HepG2 (cell line): ENCODE measurements around the gene ZFYVE26. TPM values are rescaled to one million over a fixed set of nuclear protein-coding genes. Genes with fewer than 3 reads are reported as not detected.

Experiments
- ATAC-seq: fragments of 200-7000 bp; cut with Tn5 transposase; 3 replicates; pipeline ENCODE4 v1.9.1; 2020; ENCODE audit warnings: mild to moderate bottlenecking, moderate library complexity
- BruUV-seq: library from RNA; stranded (reverse); fragments of 400-500 nt; replicated peaks from 2 replicates; lab custom pipeline; 2021; lab: Mats Ljungman, UMichigan
- CTCF ChIA-PET: fragments of 300-600 bp; formaldehyde crosslinking; extraction: SDS; loops from one replicate; lab custom pipeline; 2021; ENCODE audit warnings: low total read pairs, inconsistent platforms, low intra/inter-chr PET ratio; lab: Yijun Ruan, JAX
- POLR2A ChIA-PET: fragments of 350-600 bp; sonication (Branson Sonifier 250); formaldehyde crosslinking; loops from one replicate; lab custom pipeline; 2020; ENCODE audit warnings: antibody characterized with exemption, inconsistent platforms; lab: Yijun Ruan, JAX
- DNase-seq: peaks from one replicate; pipeline ENCODE4 v3.0.0-alpha.2; 2015; ENCODE audit warnings: low spot score
- FAIRE-seq: peaks from 3 replicates; lab custom pipeline; 2011; peaks lifted over from hg19 to GRCh38; lab: Jason Lieb, UNC
- H2AFZ ChIP-seq: one replicate; pipeline ENCODE4 v1.6.1; 2011; ENCODE audit warnings: low read length, inconsistent platforms
- H3K27ac ChIP-seq: fragments of 300-600 bp; 3 replicates; pipeline ENCODE4 v1.8.0; 2011; ENCODE audit warnings: mixed run types, mild to moderate bottlenecking, mixed read lengths, low read length, inconsistent platforms; ENCODE audit not compliant: insufficient read depth; ENCODE audit errors: extremely low read length
- H3K27me3 ChIP-seq, 2 experiments: fragments of 200-600 bp in 1 of 2; 2 replicates in 1 of 2; 3 replicates in 1 of 2; pipeline versions ENCODE4 v1.6.0 to v1.8.0; 2011; ENCODE audit warnings: low read length in 2 of 2, mild to moderate bottlenecking in 2 of 2, moderate library complexity in 2 of 2, inconsistent platforms in 1 of 2; ENCODE audit not compliant: insufficient read depth in 2 of 2, control insufficient read depth in 1 of 2
- H3K36me3 ChIP-seq, 2 experiments: fragments of 200-600 bp in 1 of 2; replicated peaks in 1 of 2; 2 replicates in 1 of 2; 3 replicates in 1 of 2; pipeline versions ENCODE4 v1.5.1 to v1.8.0; 2011; ENCODE audit warnings: low read length in 2 of 2, inconsistent platforms in 1 of 2; ENCODE audit not compliant: insufficient read depth in 2 of 2, control insufficient read depth in 1 of 2
- H3K4me1 ChIP-seq: 2 replicates; pipeline ENCODE4 v1.5.1; 2012; ENCODE audit warnings: low read length, inconsistent platforms; ENCODE audit not compliant: insufficient read depth
- H3K4me2 ChIP-seq: 2 replicates; pipeline ENCODE4 v1.6.0; 2011; ENCODE audit warnings: low read depth, low read length, inconsistent platforms
- H3K4me3 ChIP-seq, 3 experiments: fragments of 200-600 bp in 1 of 3; sonication (generic), shearing (Covaris generic) in 1 of 3; replicated peaks in 1 of 3; 2 replicates each; pipeline ENCODE4 v1.5.1; 2011 to 2016; ENCODE audit warnings: low read length in 3 of 3, inconsistent platforms in 2 of 3, low read depth in 2 of 3, mild to moderate bottlenecking in 2 of 3, control low read depth in 1 of 3, mixed read lengths in 1 of 3; ENCODE audit not compliant: insufficient read depth in 1 of 3
- H3K79me2 ChIP-seq: one replicate; pipeline ENCODE4 v1.6.1; 2011; ENCODE audit warnings: low read length, inconsistent platforms; ENCODE audit not compliant: insufficient read depth
- H3K9ac ChIP-seq: 2 replicates; pipeline ENCODE4 v1.6.0; 2011; ENCODE audit warnings: mild to moderate bottlenecking, low read depth, low read length, inconsistent platforms; ENCODE audit not compliant: insufficient read depth
- H3K9me3 ChIP-seq: 2 replicates; pipeline ENCODE4 v1.5.1; 2012; ENCODE audit warnings: mild to moderate bottlenecking, low read length
- H4K20me1 ChIP-seq: 2 replicates; pipeline ENCODE4 v1.6.0; 2011; ENCODE audit warnings: inconsistent platforms, mild to moderate bottlenecking, low read length, moderate library complexity; ENCODE audit not compliant: insufficient read depth
- BHLHE40 ChIP-seq: IDR thresholded peaks from 2 replicates; pipeline ENCODE4 v1.6.1; 2011; ENCODE audit warnings: low read length, improper control_type of control experiment
- GRHL1 ChIP-seq: sonication (generic); formaldehyde crosslinking; conservative IDR thresholded peaks from 2 replicates; pipeline ENCODE4 v1.8.0; 2022; ENCODE audit warnings: missing genetic modification reagents
- GZF1 ChIP-seq: sonication (generic); formaldehyde crosslinking; IDR thresholded peaks from 2 replicates; pipeline ENCODE4 v1.5.1; 2020; ENCODE audit warnings: mild to moderate bottlenecking, missing genetic modification reagents
- HNRNPH1 ChIP-seq: fragments of 200-400 bp; formaldehyde crosslinking; optimal IDR thresholded peaks from 2 replicates; pipeline ENCODE3; 2017; ENCODE audit warnings: mild to moderate bottlenecking, low read depth, low read length
- HNRNPK ChIP-seq: fragments of 200-400 bp; formaldehyde crosslinking; IDR thresholded peaks from 2 replicates; pipeline ENCODE4 v1.6.1; 2018; ENCODE audit warnings: low read length, low read depth, moderate library complexity, mild to moderate bottlenecking; ENCODE audit not compliant: poor library complexity, severe bottlenecking
- MAX ChIP-seq: IDR thresholded peaks from 2 replicates; pipeline ENCODE4 v1.6.1; 2012; ENCODE audit warnings: inconsistent platforms
- MEIS2 ChIP-seq: sonication (generic); formaldehyde crosslinking; IDR thresholded peaks from 2 replicates; pipeline ENCODE4 v1.9.0; 2021; ENCODE audit warnings: mild to moderate bottlenecking, missing genetic modification reagents
- NFE2L1 ChIP-seq: sonication (generic); formaldehyde crosslinking; IDR thresholded peaks from 2 replicates; pipeline ENCODE4 v1.4.0; 2020; ENCODE audit warnings: missing genetic modification reagents, mild to moderate bottlenecking, borderline replicate concordance
- SMARCC2 ChIP-seq: fragments of 450-650 bp; IDR thresholded peaks from 2 replicates; pipeline ENCODE4 v1.6.1; 2017; ENCODE audit warnings: antibody characterized with exemption, mild to moderate bottlenecking
- SNAI1 ChIP-seq: sonication (generic); formaldehyde crosslinking; IDR thresholded peaks from 2 replicates; pipeline ENCODE4 v1.5.0; 2020; ENCODE audit warnings: mild to moderate bottlenecking, missing genetic modification reagents, borderline replicate concordance
- TAF1 ChIP-seq: sonication (generic); formaldehyde crosslinking; IDR thresholded peaks from 2 replicates; pipeline ENCODE4 v1.4.0; 2020; ENCODE audit warnings: missing genetic modification reagents
- TFDP1 ChIP-seq: IDR thresholded peaks from 2 replicates; pipeline ENCODE4 v1.6.1; 2016; ENCODE audit warnings: missing compliant biosample characterization, missing genetic modification reagents, borderline replicate concordance
- ZC3H13 ChIP-seq: sonication (generic); formaldehyde crosslinking; IDR thresholded peaks from 2 replicates; pipeline ENCODE4 v1.8.1; 2023; ENCODE audit warnings: mild to moderate bottlenecking, missing genetic modification reagents, moderate library complexity
- ZNF224 ChIP-seq: sonication (generic); formaldehyde crosslinking; IDR thresholded peaks from 2 replicates; pipeline ENCODE4 v1.5.0; 2020; ENCODE audit warnings: mild to moderate bottlenecking, missing genetic modification reagents
- ZNF546 ChIP-seq: sonication (generic); formaldehyde crosslinking; conservative IDR thresholded peaks from 2 replicates; pipeline ENCODE4 v1.8.1; 2023; ENCODE audit warnings: mild to moderate bottlenecking, missing genetic modification reagents
- ZNF841 ChIP-seq: sonication (generic); formaldehyde crosslinking; IDR thresholded peaks from 2 replicates; pipeline ENCODE4 v1.8.1; 2023; ENCODE audit warnings: missing genetic modification reagents, borderline replicate concordance
- ZNF878 ChIP-seq: sonication (generic); formaldehyde crosslinking; IDR thresholded peaks from 2 replicates; pipeline ENCODE4 v1.8.1; 2023; ENCODE audit warnings: mild to moderate bottlenecking, missing genetic modification reagents, moderate library complexity
- ZSCAN22 ChIP-seq: sonication (generic); formaldehyde crosslinking; IDR thresholded peaks from 2 replicates; pipeline ENCODE4 v1.4.0; 2020; ENCODE audit warnings: mild to moderate bottlenecking, missing genetic modification reagents
- WGBS: methylation state at CpG from one replicate; pipeline ENCODE4 v1.1.6; 2017; ENCODE audit warnings: low lambda C conversion rate; 5-methylcytosine and 5-hydroxymethylcytosine counted together
- in situ Hi-C: cut with HindIII; loops from 2 replicates; pipeline ENCODE4 v1.10.0; 2017; ENCODE audit warnings: low pct_unique_long_range_greater_than_20kb; ENCODE audit not compliant: extremely low pct_ligation_motif_present
- intact Hi-C: fragments of 100-400 bp; cut with micrococcal nuclease; formaldehyde crosslinking; loops from one replicate; pipeline ENCODE4 v1.10.0; 2022; ENCODE audit not compliant: unreplicated experiment
- polyA plus RNA-seq, 8 experiments: library from polyadenylated mRNA; depleted of rRNA in 3 of 8; stranded (reverse) in 7 of 8; unstranded in 1 of 8; fragments of >200 nt; fragmentation: Illumina TruSeq in 4 of 8; extraction: Trizol in 4 of 8; gene quantifications; 2 replicates each; pipeline versions ENCODE4 v1.2.1 to v1.2.3, GENCODE V29; 2011 to 2016; ENCODE audit warnings: low read depth in 4 of 8, missing spikeins in 1 of 8, mixed read lengths in 1 of 8; ENCODE audit not compliant: insufficient read depth in 1 of 8
- total RNA-seq, 5 experiments: library from RNA; depleted of rRNA; stranded (reverse); fragments of >200 nt; fragmentation: Illumina TruSeq; extraction: Trizol; gene quantifications; 2 replicates each; pipeline ENCODE4 v1.2.3, GENCODE V29; 2016; ENCODE audit warnings: low read depth in 1 of 5

The ZFYVE26 gene
- total and polyA plus RNA-seq, 2 of the 13 experiments (the other 11 are each of a cell fraction or from before 2014, with no cell fraction given) = 13.6 to 16.4 TPM

- TF ChIP-seq TFDP1 (CRISPR knock-in tag) (no peak), ZSCAN22 (CRISPR knock-in tag) (no peak), SMARCC2 (no peak)
Measured at GRCh38 chr14:67856827-67857226, 40.4 kb upstream of the ZFYVE26 start (continued).

- no peak for DNase-seq
- no peaks in the 10 kb centered on the region for H3K27me3 ChIP-seq
- no peaks in the 10 kb centered on the region for H4K20me1 ChIP-seq
- ChIA-PET CTCF (no interaction called here), POLR2A (no interaction called here)
- WGBS = 80% methylated on average over 3 of the region's 3 CpGs
- intact Hi-C loops = no loop called here
- no peak overlapping the region for H3K4me3 ChIP-seq
- no peaks in the 10 kb centered on the region for H3K9me3 ChIP-seq
- H3K36me3 ChIP-seq = no peaks in the 10 kb centered on the region
- in situ Hi-C loops = no loop called here
- no peak for FAIRE-seq
- peaks cover 7% of the 10 kb centered on the region; the same call in 1 of the 2 replicates for H3K4me1 ChIP-seq
- no peak overlapping the region for H3K9ac ChIP-seq
- H2AFZ ChIP-seq = no peak overlapping the region
- H3K4me2 ChIP-seq = no peak overlapping the region
- H3K27ac ChIP-seq = no peak overlapping the region
- ATAC-seq = no peak
- no peaks in the 10 kb centered on the region for H3K79me2 ChIP-seq
- no TSS peak for BruUV-seq
- TF ChIP-seq MAX (no peak), ZNF224 (no peak), HNRNPK (no peak), ZNF841 (CRISPR knock-in tag) (no peak), GRHL1 (CRISPR knock-in tag) (no peak), TAF1 (CRISPR knock-in tag) (no peak), ZNF546 (CRISPR knock-in tag) (no peak), ZC3H13 (no peak), NFE2L1 (CRISPR knock-in tag) (no peak), GZF1 (CRISPR knock-in tag) (no peak), MEIS2 (CRISPR knock-in tag) (no peak), ZNF878 (CRISPR knock-in tag) (no peak), BHLHE40 (no peak), SNAI1 (CRISPR knock-in tag) (no peak), HNRNPH1 (no peak)
Measured at GRCh38 chr14:67853715-67854114, 37.3 kb upstream of the ZFYVE26 start.
